Activated CD8-positive, alpha-beta memory T cell treated with anti-CD3 and anti-CD28 coated beads, Interleukin-2, amount 50 U/mL, for 1 hour (primary cell): ENCODE results near the gene SHISAL1.

Experiments
- DNase-seq: peaks from one replicate; pipeline ENCODE4 v3.0.0-alpha.2; 2020; ENCODE audit errors: extremely low read depth

SHISAL1 gene

GRCh38 chr22:44209343-44209742 is 103.4 kb downstream of the SHISAL1 start:
- no peak for DNase-seq

- DNase-seq, result no peak
These were observed 104.8 kb downstream of the SHISAL1 start for GRCh38 chr22:44207981-44208317.

GRCh38 chr22:44207173-44207980 is 105.4 kb downstream of the SHISAL1 start:
- no peak for DNase-seq

GRCh38 chr22:44206696-44207095 is 106.1 kb downstream of the SHISAL1 start:
- no peak for DNase-seq

GRCh38 chr22:44206330-44206645 is 106.5 kb downstream of the SHISAL1 start:
- no peak for DNase-seq

- no peak for DNase-seq
These were observed 107.0 kb downstream of the SHISAL1 start for GRCh38 chr22:44205516-44206329.

GRCh38 chr22:44204739-44205515 is 107.8 kb downstream of the SHISAL1 start:
- no peak for DNase-seq

- DNase-seq, result no peak
These were observed 109.5 kb downstream of the SHISAL1 start for GRCh38 chr22:44203203-44203602.

- DNase-seq, result no peak
These were observed 110.4 kb downstream of the SHISAL1 start for GRCh38 chr22:44202261-44202789.

- DNase-seq, result no peak
These were observed 111.1 kb downstream of the SHISAL1 start for GRCh38 chr22:44201665-44202064.

- no peak for DNase-seq
These were observed 111.7 kb downstream of the SHISAL1 start for GRCh38 chr22:44200855-44201550.

- no peak for DNase-seq
These were observed 112.3 kb downstream of the SHISAL1 start for GRCh38 chr22:44200451-44200850.

GRCh38 chr22:44199866-44200265 is 112.9 kb downstream of the SHISAL1 start:
- no peak for DNase-seq

- DNase-seq, result no peak
These were observed 113.6 kb downstream of the SHISAL1 start for GRCh38 chr22:44199164-44199563.

GRCh38 chr22:44197271-44197670 is 115.5 kb downstream of the SHISAL1 start:
- DNase-seq, result no peak

- DNase-seq, result no peak
These were observed 116.0 kb downstream of the SHISAL1 start for GRCh38 chr22:44196731-44197131.

- DNase-seq, result no peak
These were observed 116.5 kb downstream of the SHISAL1 start for GRCh38 chr22:44196241-44196640.

- DNase-seq, result no peak
These were observed 117.4 kb downstream of the SHISAL1 start for GRCh38 chr22:44195189-44195871.

- DNase-seq, result no peak
These were observed 118.2 kb downstream of the SHISAL1 start for GRCh38 chr22:44194569-44194968.
